ENCODE results near the gene DNAJA3.

- TF ChIP-seq CTCF (IDR thresholded peaks at IDR 0.05) (no peak), POLR2A (IDR thresholded peaks at IDR 0.05) (no peak), POLR2AphosphoS5 (IDR thresholded peaks at IDR 0.05) (no peak), EP300 (IDR thresholded peaks at IDR 0.05) (no peak)
These were observed 63.4 kb downstream of the DNAJA3 start for GRCh38 chr16:4489030-4489429.

Measured in suprapubic skin (tissue), 4 donors.